Measurements from ENCODE around the gene TBX1.

TBX1 gene

GRCh38 chr22:19760058-19760950 is at the start of gene TBX1:
Gene TBX1, plus strand, starts transcription at chr22:19760778. Its CDS starts 66 bp downstream, at chr22:19760844.
- no peak for DNase-seq

GRCh38 chr22:19713245-19713644 is 47.3 kb upstream of the TBX1 start:
- DNase-seq: no peak

DNA sequence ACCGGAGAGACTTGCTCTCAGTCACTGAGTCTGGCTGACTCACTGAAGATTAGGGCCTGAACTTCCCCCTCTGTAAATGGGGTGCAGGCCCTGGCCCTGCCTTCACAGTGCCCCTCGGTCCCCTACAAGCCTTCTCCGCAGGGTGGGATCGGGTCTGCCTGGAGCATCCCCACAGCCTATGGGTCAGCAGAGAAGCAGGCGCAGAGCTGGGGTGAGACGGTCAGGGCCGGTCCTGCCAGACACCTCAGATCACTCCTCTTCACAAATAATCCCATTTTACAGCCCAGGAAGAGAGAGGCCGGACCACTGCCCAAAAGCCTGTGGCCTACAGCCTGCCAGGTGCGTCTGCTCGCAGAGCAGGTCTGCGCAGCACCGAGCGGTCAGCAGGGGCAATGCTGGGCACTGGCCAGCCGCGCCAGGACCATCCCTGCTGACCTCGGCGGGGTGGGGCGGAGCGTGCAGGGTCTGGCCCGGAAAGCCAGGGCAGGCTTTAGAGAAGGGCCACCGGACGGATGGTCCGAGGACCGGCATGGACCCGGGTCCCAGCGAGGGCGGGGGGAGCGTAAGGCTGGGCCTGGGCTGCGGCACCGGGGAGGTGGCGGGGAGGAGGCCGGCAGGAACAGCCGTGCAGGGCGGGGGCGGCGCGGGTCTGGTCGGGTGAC is 46.8 kb upstream of the TBX1 start:
- DNase-seq: no peak

DNA sequence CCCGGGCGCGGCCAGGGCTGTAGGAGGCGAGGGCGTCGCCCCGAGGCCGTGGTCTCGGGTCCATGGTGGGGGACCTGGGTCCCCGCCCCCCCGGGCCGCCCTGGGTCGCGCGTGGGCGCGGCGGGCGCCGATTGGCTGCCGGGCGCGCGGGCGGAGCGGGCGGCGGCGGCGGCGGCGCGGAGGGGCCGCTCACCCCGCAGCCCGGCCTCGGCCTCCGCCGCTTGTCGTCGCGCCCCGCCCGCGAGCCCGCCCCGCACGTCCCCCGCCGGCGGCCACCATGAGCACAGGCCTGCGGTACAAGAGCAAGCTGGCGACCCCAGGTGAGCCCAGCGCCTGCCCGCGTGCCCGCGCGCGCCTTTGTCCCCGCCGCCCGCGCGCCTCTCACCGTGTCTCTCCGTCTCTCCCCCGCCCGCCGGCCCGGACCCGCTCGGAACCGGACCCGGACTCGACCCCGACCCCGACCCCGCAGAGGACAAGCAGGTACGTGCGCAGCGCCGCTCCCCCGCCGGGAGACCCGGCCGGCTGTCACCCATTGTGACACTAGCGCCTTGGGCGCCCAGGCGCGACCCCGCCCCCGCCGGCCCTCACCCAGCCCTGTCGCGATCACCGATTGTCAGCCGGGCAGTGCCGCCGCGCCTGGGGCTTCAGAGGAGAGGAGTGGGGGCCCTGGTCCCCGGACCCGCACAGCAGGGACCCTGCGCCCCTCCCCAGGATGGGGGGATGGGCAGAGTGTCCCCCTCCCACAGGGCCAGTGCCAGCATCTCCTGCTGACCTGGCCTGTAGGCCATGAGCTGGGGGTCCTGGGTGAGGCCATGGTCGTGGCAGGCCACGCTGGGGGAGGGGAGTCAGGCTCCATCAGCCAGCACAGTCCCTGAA is 46.0 kb upstream of the TBX1 start, which contains the start of gene SEPTIN5:
Gene SEPTIN5, plus strand, starts transcription at position 192 of the 876 bp plus-strand sequence. Its CDS starts 86 bp downstream, at position 278.
- no peak for DNase-seq

GRCh38 chr22:19715188-19715930 is 45.2 kb upstream of the TBX1 start:
- no peak for DNase-seq

GRCh38 chr22:19716041-19716828 is 44.3 kb upstream of the TBX1 start:
- no peak for DNase-seq

GRCh38 chr22:19716829-19717105 is 43.8 kb upstream of the TBX1 start:
- DNase-seq: no peak

DNA sequence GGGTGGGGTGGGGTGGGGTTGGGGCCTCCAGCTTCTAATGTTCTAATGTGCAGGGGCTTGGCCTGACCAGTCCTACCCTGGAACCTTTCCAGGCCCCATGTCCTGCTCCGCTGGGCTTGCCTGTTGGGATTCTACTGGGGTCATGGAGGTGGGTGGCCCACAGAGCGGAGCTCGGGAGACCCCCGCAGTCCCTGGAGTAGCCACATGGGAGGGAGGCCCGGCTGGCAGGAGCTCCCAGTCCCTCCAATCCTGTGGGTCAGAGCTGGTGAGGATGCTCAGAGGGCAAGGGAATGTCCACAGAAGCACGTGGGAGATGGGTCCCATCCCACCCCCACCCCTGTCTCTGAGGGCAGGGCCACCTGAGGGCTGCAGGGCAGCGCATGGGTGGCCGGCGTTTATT is 43.4 kb upstream of the TBX1 start:
- no peak for DNase-seq

DNA sequence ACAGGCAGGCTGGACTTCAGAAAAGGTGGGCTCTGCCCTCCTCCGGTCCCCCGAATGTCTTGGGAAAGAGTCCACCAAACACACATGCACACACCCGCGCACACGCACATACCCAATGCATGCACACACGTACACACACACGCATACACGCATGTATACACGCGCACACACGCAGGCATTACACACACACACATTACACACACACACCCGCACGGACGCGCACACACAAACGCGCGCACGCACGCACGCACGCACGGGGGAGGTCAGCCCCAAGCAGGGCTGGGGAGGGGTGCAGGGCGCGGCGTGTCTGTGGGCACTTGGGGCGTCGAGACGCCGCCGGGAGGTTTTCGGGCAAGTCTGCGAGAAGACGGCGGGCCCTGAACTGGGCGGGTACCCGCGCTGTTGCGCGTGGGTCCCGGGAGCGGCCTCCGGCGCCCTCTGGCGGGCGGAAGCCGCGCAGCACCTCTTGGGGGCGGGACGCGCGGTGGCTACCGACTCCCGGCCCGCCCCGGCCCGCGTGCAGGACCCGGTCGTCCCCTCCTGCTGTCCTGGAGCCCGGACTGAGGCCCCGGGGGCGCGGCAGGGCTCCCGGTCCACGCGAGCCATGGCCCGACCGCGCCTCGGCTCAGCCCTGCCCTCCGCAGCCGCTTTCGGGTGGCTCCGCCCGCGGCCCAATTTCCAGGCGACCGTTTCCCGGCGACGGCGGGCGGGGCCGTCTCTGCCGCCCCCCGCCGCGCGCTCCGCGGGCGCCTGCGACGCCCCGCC is 42.7 kb upstream of the TBX1 start:
- peak in 1 of 2 donors; percentile 51 for DNase-seq

DNA sequence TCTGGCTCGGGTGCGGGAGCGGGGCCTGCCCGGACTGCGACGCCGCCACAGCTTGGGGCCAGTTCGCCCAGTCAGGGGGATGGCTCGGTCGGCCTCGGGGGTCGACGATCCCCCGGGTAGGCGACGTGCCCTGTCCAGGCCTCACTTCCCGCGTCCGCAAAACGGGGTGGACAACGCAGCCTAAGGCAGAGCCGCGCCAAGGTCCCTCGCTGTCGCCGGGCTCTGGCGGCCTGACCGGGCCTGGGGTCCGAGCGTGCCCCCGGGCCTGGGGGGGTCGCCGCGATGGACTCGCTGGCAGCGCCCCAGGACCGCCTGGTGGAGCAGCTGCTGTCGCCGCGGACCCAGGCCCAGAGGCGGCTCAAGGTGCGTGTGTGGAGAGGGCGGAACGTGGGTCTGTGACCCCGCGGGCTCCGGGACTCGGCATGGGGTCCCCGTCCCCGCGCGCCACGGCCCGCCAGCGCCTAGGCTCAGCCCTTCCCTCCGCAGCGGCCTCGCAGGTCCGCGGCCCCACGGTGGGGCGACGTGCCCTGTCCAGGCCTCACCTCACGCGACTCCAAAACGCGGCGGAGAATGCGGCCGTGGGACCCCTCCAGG is 42.0 kb upstream of the TBX1 start:
- DNase-seq: no peak

DNA sequence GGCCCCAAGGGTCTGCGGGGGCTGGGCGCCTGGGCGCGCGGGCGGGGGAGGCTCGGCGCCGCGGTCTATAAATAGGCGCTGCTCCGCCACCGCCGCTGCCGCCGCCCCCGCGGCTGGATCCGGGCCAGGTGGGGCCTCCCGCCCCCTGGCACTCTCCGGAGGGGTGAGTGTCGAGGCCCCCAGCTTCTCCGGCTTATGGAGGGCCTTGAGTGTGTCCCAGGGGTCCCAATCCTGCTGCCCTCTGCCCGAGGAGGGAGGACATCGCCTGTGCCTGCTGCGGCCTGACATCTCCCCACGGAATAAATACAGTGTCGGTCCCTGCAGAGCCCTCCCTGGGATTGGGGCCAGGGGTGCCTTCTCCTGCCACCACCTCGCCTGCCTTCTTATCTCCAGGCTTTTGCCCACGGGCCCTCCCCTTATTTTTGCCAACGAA is 41.5 kb upstream of the TBX1 start:
- DNase-seq: no peak

DNA sequence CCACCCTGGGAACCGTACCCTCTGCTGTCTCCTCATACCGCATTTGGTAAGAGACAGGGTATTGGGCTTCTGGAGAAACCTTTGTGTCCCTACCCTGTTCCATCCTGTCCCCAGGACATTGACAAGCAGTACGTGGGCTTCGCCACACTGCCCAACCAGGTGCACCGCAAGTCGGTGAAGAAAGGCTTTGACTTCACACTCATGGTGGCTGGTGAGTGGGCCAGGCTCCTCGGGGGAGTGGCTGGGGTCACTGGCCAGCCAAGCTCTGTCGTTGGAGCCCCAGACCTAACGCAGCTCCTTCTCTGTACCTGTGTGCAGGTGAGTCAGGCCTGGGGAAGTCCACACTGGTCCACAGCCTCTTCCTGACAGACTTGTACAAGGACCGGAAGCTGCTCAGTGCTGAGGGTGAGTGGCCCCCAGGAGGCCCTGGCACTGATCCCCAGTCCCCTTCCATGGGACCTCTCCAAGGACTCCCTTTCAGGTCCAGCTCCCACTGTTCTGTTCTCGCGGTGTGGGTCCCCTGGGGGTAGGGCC is 41.0 kb upstream of the TBX1 start:
- no peak for DNase-seq

- no peak for DNase-seq
These were observed 40.3 kb upstream of the TBX1 start for GRCh38 chr22:19720150-19720827.

DNA sequence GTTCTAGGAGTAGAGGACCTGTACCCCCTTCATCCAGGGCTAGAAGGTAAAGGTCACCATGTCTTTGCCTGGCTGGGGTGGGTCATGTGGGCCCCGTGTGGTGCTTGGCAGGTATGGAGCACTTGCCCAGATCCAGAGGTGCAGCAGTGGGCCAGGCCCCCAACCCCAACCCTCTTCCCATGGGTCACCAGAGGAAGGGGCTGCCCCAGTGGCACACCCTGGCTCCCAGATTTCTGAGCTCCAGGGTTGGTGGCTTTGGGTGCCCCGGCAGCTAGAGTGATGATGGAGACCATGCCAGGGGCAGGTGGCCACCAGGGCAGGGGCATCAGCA is 39.6 kb upstream of the TBX1 start:
- DNase-seq: no peak

DNA sequence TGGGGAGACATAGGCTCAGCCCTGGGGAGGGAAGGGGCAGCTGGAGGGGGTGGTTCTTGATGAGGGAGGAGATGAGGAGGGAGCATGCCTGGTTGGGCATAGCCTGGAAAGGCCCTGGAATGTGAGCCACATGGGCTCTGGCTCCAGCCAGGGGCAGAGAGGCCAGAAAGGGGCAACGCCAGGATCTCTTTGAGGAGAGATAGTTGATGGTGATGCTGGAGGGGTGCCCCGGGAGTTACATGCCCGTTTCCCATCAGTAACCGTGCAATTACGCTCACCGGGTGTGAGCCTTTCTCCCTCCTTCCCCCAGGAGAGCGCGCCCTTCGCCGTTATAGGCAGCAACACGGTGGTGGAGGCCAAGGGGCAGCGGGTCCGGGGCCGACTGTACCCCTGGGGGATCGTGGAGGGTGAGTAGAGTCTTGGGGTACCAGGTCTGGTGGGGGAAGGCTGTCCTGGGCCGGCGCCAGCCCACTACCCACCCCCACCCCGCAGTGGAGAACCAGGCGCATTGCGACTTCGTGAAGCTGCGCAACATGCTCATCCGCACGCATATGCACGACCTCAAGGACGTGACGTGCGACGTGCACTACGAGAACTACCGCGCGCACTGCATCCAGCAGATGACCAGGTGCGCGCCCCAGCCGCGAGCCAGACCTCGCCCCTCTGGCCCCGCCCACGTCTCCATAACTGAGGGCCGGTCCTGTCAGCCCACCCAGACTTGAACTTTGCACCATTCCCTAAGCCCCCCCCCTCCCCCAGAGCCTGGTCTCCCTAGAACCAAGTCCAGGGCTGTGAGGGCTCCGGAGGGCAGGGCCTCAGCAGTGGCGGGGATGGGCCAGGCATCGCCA is 39.0 kb upstream of the TBX1 start:
- DNase-seq: no peak

- no peak for DNase-seq
These were observed 38.2 kb upstream of the TBX1 start for GRCh38 chr22:19722178-19722981.

GRCh38 chr22:19722982-19723231 is 37.7 kb upstream of the TBX1 start:
- no peak for DNase-seq

All from bone marrow (tissue), 2 donors.